Skeletal muscle tissue (tissue), 4 donors: Measurements from ENCODE around the gene UGT1A10. TPM values are rescaled to one million over a fixed set of nuclear protein-coding genes. Genes with fewer than 3 reads are reported as not detected.

Experiments used
- H3K27ac ChIP-seq: one replicate; pipeline ENCODE4 v1.7.0; 2013; ENCODE audit warnings: mild to moderate bottlenecking, low read depth, low read length, inconsistent platforms
- H3K27me3 ChIP-seq, 3 donors: one replicate each; pipeline ENCODE4 v1.7.0; 2013; ENCODE audit warnings: low read length in 3 of 3; ENCODE audit not compliant: control insufficient read depth in 3 of 3, insufficient read depth in 3 of 3
- H3K36me3 ChIP-seq, 3 donors: one replicate each; pipeline ENCODE4 v1.7.0; 2013; ENCODE audit warnings: low read length in 3 of 3; ENCODE audit not compliant: control insufficient read depth in 3 of 3, insufficient read depth in 3 of 3
- H3K4me1 ChIP-seq, 3 donors: one replicate each; pipeline ENCODE4 v1.7.0; 2013; ENCODE audit warnings: low read length in 3 of 3, mild to moderate bottlenecking in 3 of 3; ENCODE audit not compliant: control insufficient read depth in 3 of 3, insufficient read depth in 3 of 3
- H3K4me3 ChIP-seq, 3 donors: one replicate each; pipeline ENCODE4 v1.7.0; 2013; ENCODE audit warnings: low read length in 3 of 3
- H3K9ac ChIP-seq, 3 donors: one replicate each; pipeline ENCODE4 v1.7.0; 2013; ENCODE audit warnings: low read length in 3 of 3, mild to moderate bottlenecking in 3 of 3, moderate library complexity in 2 of 3, low read depth in 1 of 3
- H3K9me3 ChIP-seq, 3 donors: one replicate each; pipeline ENCODE4 v1.7.0; 2013; ENCODE audit warnings: low read length in 3 of 3; ENCODE audit not compliant: control insufficient read depth in 3 of 3
- total RNA-seq: library from RNA; depleted of rRNA; stranded (reverse); fragments of >200 nt; gene quantifications from one replicate; pipeline ENCODE4 v1.2.3, GENCODE V29; 2014
- donor health status: Osteomylitis.

Gene UGT1A10
- total RNA-seq, 1 donor from 2014 or later: not detected

- Histone ChIP-seq H3K4me1 (no peaks in the 10 kb centered on the region), H3K9ac (no peak overlapping the region), H3K36me3 (no peaks in the 10 kb centered on the region), H3K27ac (no peak overlapping the region), H3K27me3 (no peaks in the 10 kb centered on the region), H3K9me3 (no peaks in the 10 kb centered on the region), H3K4me3 (no peak overlapping the region)
These were observed 37.6 kb downstream of the UGT1A10 start for GRCh38 chr2:233673896-233674295.

DNA sequence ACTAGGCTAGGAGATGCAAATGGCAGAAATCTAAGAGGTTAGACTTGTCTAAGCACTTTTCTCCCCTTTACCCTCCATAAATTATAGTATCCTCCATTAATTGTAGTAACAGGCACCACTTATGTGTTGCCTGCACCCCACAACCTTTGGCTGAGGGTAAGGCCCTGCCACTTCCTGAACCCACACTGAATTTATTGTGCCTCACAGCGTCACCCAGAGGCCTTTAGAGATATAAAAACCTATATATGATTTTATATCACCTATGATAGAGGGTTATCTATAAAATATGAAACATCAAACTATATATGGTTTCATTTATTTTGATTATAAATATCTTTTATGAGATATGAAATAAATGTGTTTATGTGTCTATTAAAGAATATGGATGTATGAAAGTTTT is 38.1 kb downstream of the UGT1A10 start:
- H3K27me3 ChIP-seq: no peaks in the 10 kb centered on the region
- H3K27ac ChIP-seq: no peak overlapping the region
- no peaks in the 10 kb centered on the region for H3K36me3 ChIP-seq
- H3K4me1 ChIP-seq: no peaks in the 10 kb centered on the region
- H3K9ac ChIP-seq: no peak overlapping the region
- H3K9me3 ChIP-seq: no peaks in the 10 kb centered on the region
- no peak overlapping the region for H3K4me3 ChIP-seq

DNA sequence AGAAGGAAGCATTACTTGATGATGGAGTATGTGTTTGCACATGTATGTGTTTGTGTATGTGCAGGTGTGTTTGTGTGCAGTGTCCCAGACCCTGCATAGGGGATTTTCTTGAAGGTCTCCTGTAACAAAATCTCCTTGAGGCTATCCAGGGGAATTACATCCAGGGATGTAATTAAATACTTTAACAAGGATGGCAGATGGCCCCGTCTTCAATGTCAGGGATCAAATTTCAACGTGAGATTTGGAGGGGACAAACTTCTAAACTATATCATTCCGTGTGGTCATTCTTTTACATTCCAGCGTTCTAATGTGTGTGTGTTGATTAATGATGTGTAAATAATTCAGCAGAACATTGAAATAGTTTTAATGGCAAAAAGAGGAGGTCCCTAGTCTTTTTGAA is 38.7 kb downstream of the UGT1A10 start:
- Histone ChIP-seq H3K27ac (no peak overlapping the region), H3K36me3 (no peaks in the 10 kb centered on the region), H3K4me1 (no peaks in the 10 kb centered on the region), H3K4me3 (no peak overlapping the region), H3K27me3 (no peaks in the 10 kb centered on the region), H3K9me3 (no peaks in the 10 kb centered on the region), H3K9ac (no peak overlapping the region)

GRCh38 chr2:233676046-233676445 is 39.8 kb downstream of the UGT1A10 start:
- Histone ChIP-seq H3K4me3 (no peak overlapping the region), H3K27ac (no peak overlapping the region), H3K27me3 (no peaks in the 10 kb centered on the region), H3K36me3 (no peaks in the 10 kb centered on the region), H3K4me1 (no peaks in the 10 kb centered on the region), H3K9ac (no peak overlapping the region), H3K9me3 (no peaks in the 10 kb centered on the region)

DNA sequence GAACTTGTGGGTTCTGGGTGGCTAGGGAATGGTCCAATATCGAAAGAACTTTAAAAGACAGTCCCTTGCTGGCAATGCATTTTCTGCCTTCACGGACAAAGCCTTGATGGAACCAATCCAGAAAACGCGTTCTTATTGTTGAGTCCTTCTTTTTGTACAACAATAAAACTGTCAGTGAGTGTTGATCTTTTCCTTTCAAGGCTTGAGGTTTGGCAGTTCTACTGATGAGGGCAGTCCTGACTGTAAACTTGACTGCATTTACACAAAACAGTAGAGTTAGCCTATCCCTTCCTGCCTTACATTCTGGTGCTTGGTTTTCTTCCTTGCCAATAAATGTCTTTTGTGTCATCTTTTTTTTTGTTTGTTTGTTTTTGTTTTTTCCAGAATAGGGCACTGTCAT is 42.9 kb downstream of the UGT1A10 start:
- H3K9me3 ChIP-seq: no peaks in the 10 kb centered on the region
- H3K9ac ChIP-seq: no peak overlapping the region
- peaks cover 0 to 3% (median 0%) of the 10 kb centered on the region in 3 donors for H3K27me3 ChIP-seq
- H3K4me3 ChIP-seq: no peak overlapping the region
- H3K27ac ChIP-seq: no peak overlapping the region
- no peaks in the 10 kb centered on the region for H3K4me1 ChIP-seq
- no peaks in the 10 kb centered on the region for H3K36me3 ChIP-seq

- Histone ChIP-seq H3K27me3 (peaks cover 0 to 3% (median 0%) of the 10 kb centered on the region in 3 donors), H3K4me1 (no peaks in the 10 kb centered on the region), H3K36me3 (no peaks in the 10 kb centered on the region), H3K9ac (no peak overlapping the region), H3K4me3 (no peak overlapping the region), H3K9me3 (no peaks in the 10 kb centered on the region), H3K27ac (no peak overlapping the region)
These were observed 44.3 kb downstream of the UGT1A10 start for GRCh38 chr2:233680361-233681045.

DNA sequence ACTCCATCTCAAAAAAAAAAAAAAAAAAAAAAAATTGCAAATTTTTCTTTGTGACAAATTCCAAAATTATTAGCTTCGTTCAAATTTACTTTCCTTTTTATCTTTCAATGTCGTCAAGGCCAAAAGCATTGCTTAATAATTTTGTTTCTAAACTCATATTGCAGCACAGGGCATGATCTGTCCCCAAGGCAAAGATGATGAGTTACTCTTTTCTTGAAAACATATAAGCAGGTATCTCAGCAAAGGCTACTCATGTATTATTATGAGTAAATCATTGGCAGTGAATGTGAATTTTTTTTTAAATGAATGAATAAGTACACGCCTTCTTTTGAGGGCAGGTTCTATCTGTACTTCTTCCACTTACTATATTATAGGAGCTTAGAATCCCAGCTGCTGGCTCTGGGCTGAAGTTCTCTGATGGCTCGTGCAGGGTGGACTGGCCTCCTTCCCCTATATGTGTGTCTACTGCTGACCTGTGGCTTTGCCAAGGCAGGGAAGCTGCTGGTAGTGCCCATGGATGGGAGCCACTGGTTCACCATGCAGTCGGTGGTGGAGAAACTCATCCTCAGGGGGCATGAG is 45.4 kb downstream of the UGT1A10 start, which contains the start of gene UGT1A7:
Gene UGT1A7, plus strand, starts transcription at position 381 of the 579 bp plus-strand sequence. Its CDS starts 37 bp downstream, at position 418.
- Histone ChIP-seq H3K36me3 (no peaks in the 10 kb centered on the region), H3K27ac (no peak within 1 kb of the TSS), H3K4me3 (no peak within 1 kb of the TSS), H3K27me3 (peaks cover 0 to 3% (median 0%) of the 10 kb centered on the region in 3 donors), H3K9ac (no peak within 1 kb of the TSS), H3K9me3 (no peaks in the 10 kb centered on the region), H3K4me1 (no peaks in the 10 kb centered on the region)

GRCh38 chr2:233684640-233685039 is 48.4 kb downstream of the UGT1A10 start:
- Histone ChIP-seq H3K27ac (no peak overlapping the region), H3K9me3 (no peaks in the 10 kb centered on the region), H3K4me3 (no peak overlapping the region), H3K9ac (no peak overlapping the region), H3K4me1 (no peaks in the 10 kb centered on the region), H3K27me3 (peaks cover 0 to 3% (median 0%) of the 10 kb centered on the region in 3 donors), H3K36me3 (no peaks in the 10 kb centered on the region)

DNA sequence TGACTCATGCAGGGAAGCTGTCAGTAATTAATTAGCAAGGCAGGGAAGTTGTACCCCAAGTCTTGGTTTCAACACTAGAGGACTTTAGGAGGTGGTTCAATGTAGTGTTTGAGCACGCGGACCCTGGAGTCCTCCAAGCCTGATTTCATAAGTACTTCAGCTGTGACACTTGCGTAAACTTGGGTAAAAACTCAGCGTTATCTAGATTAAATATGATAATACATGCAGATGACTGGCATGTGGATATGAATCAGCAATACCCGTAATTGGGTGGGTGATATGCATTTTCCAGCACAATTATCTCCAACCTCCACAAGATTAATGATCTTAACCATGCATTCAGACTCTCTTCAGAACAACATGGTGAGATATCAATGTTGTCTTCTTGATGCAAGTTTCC is 50.7 kb downstream of the UGT1A10 start:
- Histone ChIP-seq H3K36me3 (no peaks in the 10 kb centered on the region), H3K27me3 (peaks cover 0 to under 1% (median 0%) of the 10 kb centered on the region in 3 donors), H3K4me1 (no peaks in the 10 kb centered on the region), H3K4me3 (no peak overlapping the region), H3K27ac (no peak overlapping the region), H3K9me3 (no peaks in the 10 kb centered on the region), H3K9ac (no peak overlapping the region)

DNA sequence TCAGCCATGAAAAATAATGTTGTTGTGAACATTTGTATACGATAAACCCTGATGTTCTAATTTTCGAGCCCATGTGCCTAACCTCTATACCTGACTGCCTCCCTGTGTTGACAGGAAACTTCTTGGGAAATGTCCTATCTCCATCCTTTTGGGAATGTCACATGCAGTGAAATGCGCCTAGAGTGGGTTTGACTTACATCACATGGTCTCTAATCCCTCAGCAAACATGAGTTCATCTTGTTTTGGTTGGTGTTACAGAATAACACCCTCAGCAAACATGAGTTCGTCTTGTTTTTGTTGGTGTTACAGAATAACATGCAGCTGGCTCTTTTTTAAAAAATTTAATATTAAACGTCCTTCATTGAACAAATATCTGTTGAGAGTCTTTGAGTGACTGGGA is 52.1 kb downstream of the UGT1A10 start:
- H3K9ac ChIP-seq: no peak overlapping the region
- H3K27ac ChIP-seq: no peak overlapping the region
- H3K36me3 ChIP-seq: no peaks in the 10 kb centered on the region
- no peaks in the 10 kb centered on the region for H3K4me1 ChIP-seq
- H3K27me3 ChIP-seq: peaks cover 0 to 2% (median 0%) of the 10 kb centered on the region in 3 donors
- H3K9me3 ChIP-seq: no peaks in the 10 kb centered on the region
- H3K4me3 ChIP-seq: no peak overlapping the region
